Stimulated activated naive CD4-positive, alpha-beta T cell (primary cell): Measurements from ENCODE around the gene MAN2A1.

Experiments
- DNase-seq, 6 experiments: peaks; one replicate each; lab custom pipeline; 2025; lab: John Stamatoyannopoulos, UW

MAN2A1 gene

DNA sequence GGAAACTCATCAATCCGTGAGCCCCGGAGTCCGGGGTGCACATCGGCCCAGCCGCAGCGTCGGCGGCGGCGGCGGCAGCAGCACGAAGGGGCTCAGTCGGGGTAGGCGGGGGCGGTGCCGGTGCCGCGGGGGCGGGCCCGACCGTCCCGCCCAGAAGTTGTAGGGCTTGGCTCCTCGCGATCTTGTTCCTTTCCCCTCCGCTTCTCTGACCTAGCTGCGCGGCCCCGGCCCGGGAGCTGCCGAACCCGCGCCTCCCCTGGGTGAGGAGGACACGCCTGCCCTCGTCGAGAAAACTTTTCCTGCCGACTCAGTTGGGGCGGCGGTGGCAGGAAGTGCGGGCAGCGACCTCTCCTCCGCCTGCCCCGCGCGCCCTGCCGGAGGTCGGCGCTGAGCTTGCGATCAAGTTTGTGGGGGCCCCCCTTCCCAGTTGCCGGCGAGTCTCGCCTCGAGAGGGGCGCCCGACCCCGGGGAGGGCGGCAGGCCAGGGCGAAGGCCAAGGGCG lies at the start of gene MAN2A1:
MAN2A1 (plus strand) TSS at position 188 of the 502 bp plus-strand sequence. CDS start 491 bp downstream, outside the sequence.
- peak; percentile 74 to 85 (median 81) for DNase-seq

DNA sequence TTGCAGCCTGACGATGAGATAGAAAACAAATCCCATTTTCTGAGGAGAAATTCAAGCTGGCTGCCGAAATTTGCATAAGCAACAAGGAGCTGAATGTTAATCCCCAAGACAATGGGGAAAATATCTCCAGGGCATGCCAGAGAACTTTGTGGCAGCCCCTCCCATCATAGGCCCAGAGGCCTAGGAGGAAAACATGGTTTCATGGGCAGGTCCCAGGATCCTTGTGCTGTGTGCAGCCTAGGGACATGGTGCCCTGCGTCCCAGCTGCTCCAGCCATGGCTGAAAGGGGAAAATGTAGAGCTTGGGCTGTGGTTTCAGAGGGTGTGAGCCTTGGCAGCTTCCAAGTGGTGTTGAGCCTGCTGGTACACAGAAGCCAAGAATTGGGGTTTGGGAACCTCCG lies 48.8 kb upstream of the MAN2A1 start:
- no peak for DNase-seq

GRCh38 chr5:109643791-109644350 lies 45.9 kb upstream of the MAN2A1 start:
- no peak for DNase-seq

DNA sequence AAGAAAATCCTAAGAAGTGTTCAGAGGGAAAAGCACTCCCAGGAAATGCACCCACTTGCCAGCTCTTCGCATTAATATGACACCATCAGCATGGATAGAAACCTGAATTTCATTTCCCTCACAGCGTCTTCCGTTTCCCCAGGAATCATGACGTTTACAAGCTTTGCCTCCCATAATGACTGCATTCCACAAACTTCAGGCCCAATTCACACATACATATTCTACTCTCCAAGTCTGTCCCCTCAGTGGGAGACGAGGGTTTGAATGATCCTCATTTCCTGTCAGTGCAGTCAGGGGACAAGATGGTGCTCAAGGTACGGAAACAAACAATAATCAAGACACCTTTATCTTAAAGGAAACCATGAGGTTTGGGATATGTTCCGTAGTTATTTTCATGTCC lies 44.9 kb upstream of the MAN2A1 start:
- DNase-seq, result no peak

GRCh38 chr5:109645707-109646192 lies 44.0 kb upstream of the MAN2A1 start:
- no peak for DNase-seq

GRCh38 chr5:109649318-109649717 lies 40.4 kb upstream of the MAN2A1 start:
- DNase-seq, result no peak

GRCh38 chr5:109650493-109650892 lies 39.2 kb upstream of the MAN2A1 start:
- DNase-seq, result no peak

GRCh38 chr5:109652096-109652495 lies 37.6 kb upstream of the MAN2A1 start:
- no peak for DNase-seq

DNA sequence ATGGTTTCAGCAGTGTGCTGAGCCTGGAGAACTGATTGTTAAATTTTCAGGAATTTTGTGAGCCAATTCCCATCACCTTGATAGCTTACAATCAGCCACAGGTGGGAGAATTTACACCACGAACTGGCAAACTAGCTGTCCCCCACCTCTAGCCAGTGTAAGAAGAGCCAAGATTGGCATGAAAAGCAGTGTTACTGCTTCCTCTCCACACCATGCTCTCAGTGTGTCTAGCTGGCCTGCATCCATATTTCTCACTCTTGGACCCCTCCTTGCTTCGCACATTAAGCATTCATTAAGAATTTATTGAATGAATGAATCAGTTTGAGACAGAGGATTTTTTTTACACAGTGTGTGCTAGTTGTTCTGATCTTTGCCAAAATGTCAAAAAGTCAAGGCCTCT lies 36.7 kb upstream of the MAN2A1 start:
- DNase-seq, result no peak

DNA sequence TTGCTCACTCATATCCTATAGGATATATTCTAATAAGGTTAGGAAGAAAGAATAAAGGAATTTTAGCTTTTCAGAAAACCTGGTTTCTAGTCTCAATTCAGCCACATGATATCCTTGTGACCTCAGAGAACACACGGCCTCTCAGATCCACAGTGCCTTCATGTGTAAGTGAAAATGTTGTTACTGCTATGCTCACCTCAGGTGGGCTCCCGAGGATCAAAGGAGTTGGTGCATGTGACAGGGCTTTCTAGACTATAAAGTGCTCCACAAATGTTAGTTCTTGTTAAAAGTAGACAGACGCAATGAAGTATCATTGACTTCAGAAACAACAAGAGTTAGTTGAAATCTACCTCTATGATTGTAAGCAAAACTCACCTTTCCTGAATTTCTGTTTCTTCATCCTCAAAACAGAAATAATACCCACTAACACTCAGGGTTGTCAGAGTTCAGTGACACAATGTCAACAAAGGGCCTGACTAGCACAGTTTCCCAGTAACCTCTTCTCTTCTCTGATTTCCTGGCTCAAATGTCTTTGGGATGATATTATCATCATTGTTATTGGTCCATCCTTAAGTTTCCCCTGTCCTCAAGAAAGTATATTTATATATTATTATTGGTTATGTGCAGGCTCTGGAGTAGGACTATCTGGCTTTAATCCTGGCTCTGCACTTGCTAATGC lies 36.0 kb upstream of the MAN2A1 start:
- DNase-seq, result no peak

DNA sequence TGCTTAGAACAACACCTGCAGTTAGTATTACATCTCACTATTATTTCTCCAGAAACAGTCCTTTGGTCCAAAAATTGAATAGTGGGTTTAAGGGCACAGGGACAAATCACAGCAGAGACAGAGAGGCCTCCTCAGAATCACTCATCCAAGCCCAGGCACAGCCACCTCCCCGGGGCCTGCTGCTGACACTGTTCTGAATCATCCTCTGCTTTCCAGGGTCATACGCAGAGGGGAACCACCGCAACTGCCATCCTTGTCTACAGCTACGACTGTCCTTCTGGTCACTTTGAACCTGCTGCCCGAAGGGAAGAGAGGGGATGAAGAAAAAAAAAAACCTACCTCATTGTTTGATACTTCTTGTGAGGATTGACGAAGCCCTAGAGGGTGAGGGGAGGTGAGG lies 35.3 kb upstream of the MAN2A1 start:
- no peak for DNase-seq

- DNase-seq, result no peak
Measured at GRCh38 chr5:109655841-109656240, 33.9 kb upstream of the MAN2A1 start.

- DNase-seq, result peak; percentile 12 to 57 (median 25)
Measured at GRCh38 chr5:109656829-109657228, 32.9 kb upstream of the MAN2A1 start.

DNA sequence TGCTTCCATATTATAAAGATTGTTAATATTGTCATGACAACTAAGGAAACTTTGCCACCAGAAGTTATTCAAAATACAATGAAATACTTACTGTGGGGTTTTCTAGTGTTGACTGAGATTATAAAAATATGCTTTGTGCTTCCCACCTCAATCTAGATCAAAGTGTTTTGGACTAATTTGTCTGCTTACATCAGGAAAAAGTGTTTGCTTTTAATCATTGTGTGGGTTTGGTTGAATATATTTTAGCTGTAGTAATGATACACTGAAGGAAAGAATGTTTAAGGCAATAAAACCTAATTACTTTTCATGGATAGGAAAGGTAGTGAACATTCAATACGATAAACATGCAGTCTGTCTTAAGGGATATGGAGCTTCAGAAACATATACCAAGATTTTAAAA lies 29.8 kb upstream of the MAN2A1 start:
- DNase-seq, result no peak

DNA sequence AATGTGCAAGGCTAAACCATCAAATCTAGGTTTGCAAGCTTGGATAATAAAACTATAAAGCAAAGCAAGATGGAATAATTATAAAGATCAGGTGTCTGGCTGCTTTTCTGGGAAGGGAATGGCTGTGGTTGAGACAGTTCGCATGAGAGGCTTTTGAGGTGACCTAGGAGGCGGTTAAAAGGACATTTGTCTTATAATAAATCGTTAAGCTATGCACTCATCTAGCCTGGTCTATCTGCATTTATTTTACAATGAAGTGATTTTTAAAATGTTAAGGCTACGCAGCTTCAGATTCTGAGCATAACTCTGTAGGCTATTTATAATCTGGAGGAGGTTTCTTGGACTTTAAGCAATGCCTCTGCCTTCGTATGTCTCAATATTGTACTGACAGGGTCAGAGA lies 29.4 kb upstream of the MAN2A1 start:
- no peak for DNase-seq

GRCh38 chr5:109668237-109668636 lies 21.5 kb upstream of the MAN2A1 start:
- DNase-seq, result no peak

GRCh38 chr5:109668668-109669422 lies 20.9 kb upstream of the MAN2A1 start:
- DNase-seq, result no peak

DNA sequence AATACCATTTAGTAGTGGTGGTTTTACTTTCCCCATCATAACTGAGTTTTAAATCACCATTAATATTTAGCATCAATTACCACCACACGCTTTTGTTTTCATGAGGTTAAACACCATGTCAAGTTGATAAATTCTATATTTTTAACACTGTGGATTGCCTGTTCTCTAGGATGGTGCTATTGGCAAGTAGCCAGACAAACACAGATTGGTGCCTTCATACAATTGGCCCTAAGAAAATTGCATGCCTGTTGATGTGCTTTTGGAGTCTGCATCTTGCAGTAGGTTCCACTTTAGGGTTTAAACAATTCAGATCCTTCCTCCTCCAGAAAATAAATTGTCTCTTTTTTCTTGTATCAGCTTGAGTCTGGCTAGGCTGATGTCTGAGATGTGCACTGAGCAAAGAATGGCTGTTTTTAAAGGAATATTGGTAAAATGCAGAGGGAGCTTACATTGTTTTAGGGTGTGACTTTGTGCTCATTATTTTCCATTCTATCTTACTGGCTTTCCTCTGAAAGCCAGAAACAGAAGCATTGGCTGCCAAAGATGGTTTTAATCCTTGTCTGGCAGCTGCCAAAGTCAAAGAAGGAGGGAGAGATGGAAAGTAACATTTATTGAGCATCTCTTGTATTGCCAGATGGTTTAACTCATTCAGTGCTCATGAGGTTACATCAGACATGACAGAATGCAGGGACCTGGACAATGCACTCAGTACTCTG lies 19.6 kb upstream of the MAN2A1 start:
- no peak for DNase-seq

DNA sequence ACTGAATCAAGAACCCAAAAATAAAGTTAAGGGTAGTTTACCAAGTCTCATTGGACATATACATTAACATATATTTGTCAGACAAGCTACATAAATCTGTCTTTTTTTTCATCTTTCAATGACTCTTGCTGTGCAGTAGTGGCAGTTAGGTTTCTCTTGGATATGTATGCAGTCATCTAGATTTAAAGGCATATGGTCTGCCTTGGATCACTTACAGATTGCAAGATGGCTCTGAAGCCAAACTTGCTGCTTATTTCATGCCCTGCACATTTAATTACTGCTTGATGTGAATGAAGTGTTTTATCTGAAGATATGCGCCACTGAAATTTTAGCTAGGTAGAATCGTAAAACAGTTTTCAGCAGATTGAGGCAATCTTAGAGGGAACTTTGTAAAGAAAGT lies 18.6 kb upstream of the MAN2A1 start:
- DNase-seq, result no peak

DNA sequence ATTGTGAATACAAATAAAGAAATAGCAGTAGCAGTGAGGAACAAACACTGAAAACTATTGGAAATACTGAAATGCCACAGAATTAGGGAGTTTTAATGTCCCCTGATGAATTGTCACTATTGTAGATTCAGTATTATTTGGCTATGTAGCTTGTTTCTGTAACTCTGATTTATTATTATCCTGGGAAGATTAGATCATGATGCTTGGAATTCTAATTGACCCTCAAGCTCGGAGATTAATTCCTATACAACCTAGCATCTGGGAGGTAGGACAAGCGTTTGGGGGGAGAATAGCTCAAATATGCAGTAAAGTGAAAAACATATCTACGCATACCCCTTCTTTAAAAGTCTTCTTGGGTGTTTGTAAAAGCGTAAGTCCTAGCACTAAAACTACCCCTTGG lies 15.1 kb upstream of the MAN2A1 start:
- no peak for DNase-seq

GRCh38 chr5:109676920-109677319 lies 12.8 kb upstream of the MAN2A1 start:
- DNase-seq, result no peak

GRCh38 chr5:109678447-109678846 lies 11.3 kb upstream of the MAN2A1 start:
- DNase-seq, result no peak
